GM12878 (cell line): ENCODE data around the gene RERGL. TPM values are rescaled to one million over a fixed set of nuclear protein-coding genes. Genes with fewer than 3 reads are reported as not detected.

Experiments
- ATAC-seq: fragments of 200-7000 bp; cut with Tn5 transposase; 3 replicates; pipeline ENCODE4 v1.9.1; 2020; ENCODE audit warnings: mild to moderate bottlenecking, moderate library complexity
- BruUV-seq: library from RNA; stranded (reverse); fragments of 400-500 nt; replicated peaks from 2 replicates; lab custom pipeline; 2021; lab: Mats Ljungman, UMichigan
- CTCF ChIA-PET: fragments of 300-600 bp; sonication (Branson Sonifier 250); formaldehyde crosslinking; extraction: SDS; loops from one replicate; lab custom pipeline; 2021; ENCODE audit warnings: inconsistent platforms; lab: Yijun Ruan, JAX
- POLR2A ChIA-PET: fragments of 350-600 bp; formaldehyde crosslinking; extraction: SDS; loops from one replicate; lab custom pipeline; 2021; ENCODE audit warnings: inconsistent platforms; lab: Charles Lee
- RAD21 ChIA-PET: fragments of 300-600 bp; sonication (Branson Sonifier 250); formaldehyde crosslinking; loops from one replicate; lab custom pipeline; 2023; ENCODE audit warnings: antibody characterized with exemption; ENCODE audit not compliant: unreplicated experiment; lab: Charles Lee
- SMC1A ChIA-PET: fragments of 300-600 bp; sonication (Branson Sonifier 250); formaldehyde crosslinking; loops from one replicate; lab custom pipeline; 2023; ENCODE audit not compliant: unreplicated experiment, uncharacterized antibody; lab: Charles Lee
- DNase-seq: peaks from one replicate; pipeline ENCODE4 v3.0.0-alpha.2; 2011; ENCODE audit warnings: low read depth, low spot score
- FAIRE-seq: peaks from 3 replicates; lab custom pipeline; 2011; peaks lifted over from hg19 to GRCh38; lab: Jason Lieb, UNC
- H2AFZ ChIP-seq: 2 replicates; pipeline ENCODE4 v1.6.0; 2011; ENCODE audit warnings: low read depth, low read length, control low read depth; ENCODE audit not compliant: control insufficient read depth
- H3K27ac ChIP-seq: 2 replicates; pipeline ENCODE4 v1.5.1; 2011; ENCODE audit warnings: control low read depth; ENCODE audit not compliant: control insufficient read depth, insufficient read depth
- H3K27me3 ChIP-seq, 2 experiments: replicated peaks in 1 of 2; 2 replicates each; pipeline versions ENCODE4 v1.6.0 to v1.6.1; 2011; ENCODE audit warnings: low read length in 1 of 2; ENCODE audit not compliant: control insufficient read depth in 2 of 2, insufficient read depth in 2 of 2
- H3K36me3 ChIP-seq, 2 experiments: 2 replicates each; pipeline ENCODE4 v1.5.1; 2011; ENCODE audit warnings: low read length in 1 of 2; ENCODE audit not compliant: control insufficient read depth in 2 of 2, insufficient read depth in 2 of 2
- H3K4me1 ChIP-seq: 2 replicates; pipeline ENCODE4 v1.6.1; 2011; ENCODE audit warnings: mild to moderate bottlenecking, low read length, moderate library complexity, mixed read lengths; ENCODE audit not compliant: control insufficient read depth, insufficient read depth
- H3K4me2 ChIP-seq: 2 replicates; pipeline ENCODE4 v1.6.0; 2011; ENCODE audit warnings: control low read depth; ENCODE audit not compliant: control insufficient read depth, insufficient read depth
- H3K4me3 ChIP-seq: fragments of 200-600 bp; sonication (generic); 2 replicates; pipeline ENCODE4 v1.5.1; 2016
- H3K79me2 ChIP-seq: 2 replicates; pipeline ENCODE4 v1.6.0; 2011; ENCODE audit warnings: low read length; ENCODE audit not compliant: control insufficient read depth, insufficient read depth
- H3K9ac ChIP-seq: 2 replicates; pipeline ENCODE4 v1.8.0; 2011; ENCODE audit warnings: low read length, control low read depth, mixed read lengths; ENCODE audit not compliant: control insufficient read depth, insufficient read depth
- H3K9me3 ChIP-seq: replicated peaks from 3 replicates; pipeline ENCODE4 v1.5.1; 2011; ENCODE audit warnings: mild to moderate bottlenecking, low read length; ENCODE audit not compliant: control insufficient read depth, insufficient read depth
- H4K20me1 ChIP-seq: 2 replicates; pipeline ENCODE4 v1.6.0; 2011; ENCODE audit not compliant: control insufficient read depth, insufficient read depth
- CBX5 ChIP-seq: sonication (generic); IDR thresholded peaks from 2 replicates; pipeline ENCODE4 v1.6.1; 2016; ENCODE audit warnings: low read depth, moderate library complexity, mild to moderate bottlenecking, inconsistent platforms
- GABPA ChIP-seq: IDR thresholded peaks from 2 replicates; pipeline ENCODE4 v1.6.1; 2014; ENCODE audit warnings: antibody characterized with exemption, low read depth, mild to moderate bottlenecking, inconsistent platforms
- RB1 ChIP-seq: fragments of 450-650 bp; formaldehyde crosslinking; IDR thresholded peaks from 2 replicates; pipeline ENCODE4 v1.6.1; 2017; ENCODE audit warnings: mild to moderate bottlenecking, borderline replicate concordance
- SIX5 ChIP-seq: IDR thresholded peaks from 2 replicates; pipeline ENCODE4 v1.6.1; 2011; ENCODE audit warnings: mild to moderate bottlenecking, low read depth, low read length, moderate library complexity; ENCODE audit not compliant: severe bottlenecking
- SMARCA5 ChIP-seq: fragments of 450-650 bp; IDR thresholded peaks from 2 replicates; pipeline ENCODE4 v1.6.1; 2017; ENCODE audit warnings: mild to moderate bottlenecking
- TCF7 ChIP-seq: IDR thresholded peaks from 2 replicates; pipeline ENCODE4 v1.6.1; 2014; ENCODE audit warnings: antibody characterized with exemption, borderline replicate concordance
- YY1 ChIP-seq: IDR thresholded peaks from 2 replicates; pipeline ENCODE4 v1.6.1; 2011; ENCODE audit warnings: low read depth, mild to moderate bottlenecking, low read length
- ZNF274 ChIP-seq: IDR thresholded peaks from one replicate; pipeline ENCODE4 v1.8.0; 2011; ENCODE audit not compliant: insufficient read length, insufficient read depth
- ZNF384 ChIP-seq: IDR thresholded peaks from 2 replicates; pipeline ENCODE4 v1.6.1; 2012; ENCODE audit warnings: low read depth, mild to moderate bottlenecking, low read length, improper control_type of control experiment, borderline replicate concordance
- ZNF592 ChIP-seq: fragments of 450-650 bp; IDR thresholded peaks from 2 replicates; pipeline ENCODE4 v1.6.1; 2017; ENCODE audit warnings: mild to moderate bottlenecking, moderate library complexity
- WGBS: methylation state at CpG from one replicate; pipeline ENCODE4 v1.1.6; 2016; ENCODE audit warnings: low lambda C conversion rate; ENCODE audit not compliant: insufficient replicate concordance, insufficient coverage; ENCODE audit errors: missing lambda C conversion rate; 5-methylcytosine and 5-hydroxymethylcytosine counted together
- in situ Hi-C: fragments of 300-500 bp; cut with MboI; formaldehyde crosslinking; loops from 9 replicates; pipeline ENCODE4 v1.14.3; 2018; ENCODE audit warnings: mixed read lengths
- intact Hi-C: fragments of 100-400 bp; cut with micrococcal nuclease; formaldehyde crosslinking; loops from one replicate; pipeline ENCODE4 v1.14.2; 2022; ENCODE audit not compliant: unreplicated experiment
- polyA plus RNA-seq, 11 experiments: library from polyadenylated mRNA; depleted of rRNA in 4 of 11; unstranded in 6 of 11; stranded (reverse) in 5 of 11; fragments of >200 nt; fragmentation: Nextera tagmentation in 4 of 11; fragmentation: Illumina TruSeq in 1 of 11; extraction: Ambion mirVana in 4 of 11; extraction: Trizol in 1 of 11; gene quantifications; 1 replicate in 1 of 11; 2 replicates in 10 of 11; pipeline versions ENCODE4 v1.2.1 to v1.2.3, GENCODE V29; 2011 to 2016; ENCODE audit warnings: inconsistent platforms in 2 of 11, missing spikeins in 2 of 11, low read depth in 1 of 11
- total RNA-seq, 4 experiments: library from RNA; depleted of rRNA in 3 of 4; stranded (reverse); fragments of >200 nt in 3 of 4; fragmentation: Illumina TruSeq in 1 of 4; extraction: Trizol in 1 of 4; gene quantifications; 2 replicates each; pipeline versions ENCODE4 v1.2.1 to v1.2.3, GENCODE V29; 2013 to 2021
- TF ChIP-seq, protein P1 (sequence below): fragments of 450-650 bp; IDR thresholded peaks from 2 replicates; pipeline ENCODE4 v1.6.1; 2016; ENCODE audit warnings: mild to moderate bottlenecking
- TF ChIP-seq, protein P2 (sequence below): fragments of 450-650 bp; formaldehyde crosslinking; IDR thresholded peaks from 2 replicates; pipeline ENCODE4 v1.5.0; 2022; ENCODE audit warnings: mild to moderate bottlenecking, missing genetic modification characterization
- TF ChIP-seq, protein P3 (sequence below): fragments of 450-650 bp; IDR thresholded peaks from 2 replicates; pipeline ENCODE4 v1.6.1; 2016; ENCODE audit warnings: mild to moderate bottlenecking
- TF ChIP-seq, protein P4 (sequence below): IDR thresholded peaks from 2 replicates; pipeline ENCODE4 v1.6.1; 2012; ENCODE audit warnings: low read depth, low read length, improper control_type of control experiment

Gene RERGL
- total and polyA plus RNA-seq, 10 of the 15 experiments (the other 5 are each of a cell fraction or from before 2014, with no cell fraction given), result 0.10 to 0.28 (median 0.14) TPM; not detected in 3

GRCh38 chr12:18057051-18057450, 32.9 kb downstream of the RERGL start:
- H3K79me2 ChIP-seq, result no peaks in the 10 kb centered on the region
- H2AFZ ChIP-seq, result no peak overlapping the region
- no peaks in the 10 kb centered on the region for H3K36me3 ChIP-seq
- WGBS, result 0% methylated on average over 1 of the region's 1 CpG
- intact Hi-C loops, result no loop called here
- POLR2A ChIA-PET, result no interaction called here
- H3K4me1 ChIP-seq, result no peaks in the 10 kb centered on the region
- FAIRE-seq, result no peak
- no TSS peak for BruUV-seq
- in situ Hi-C loops, result no loop called here
- ATAC-seq, result no peak
- no peaks in the 10 kb centered on the region for H3K9me3 ChIP-seq
- SMC1A ChIA-PET, result no interaction called here
- no peak overlapping the region for H3K9ac ChIP-seq
- no peak overlapping the region for H3K27ac ChIP-seq
- DNase-seq, result no peak
- H3K27me3 ChIP-seq, result no peaks in the 10 kb centered on the region
- no peak overlapping the region for H3K4me3 ChIP-seq
- RAD21 ChIA-PET, result no interaction called here
- H4K20me1 ChIP-seq, result no peaks in the 10 kb centered on the region
- CTCF ChIA-PET, result no interaction called here
- H3K4me2 ChIP-seq, result no peak overlapping the region
- TF ChIP-seq TCF7, result no peak
- TF ChIP-seq, protein P1, sequence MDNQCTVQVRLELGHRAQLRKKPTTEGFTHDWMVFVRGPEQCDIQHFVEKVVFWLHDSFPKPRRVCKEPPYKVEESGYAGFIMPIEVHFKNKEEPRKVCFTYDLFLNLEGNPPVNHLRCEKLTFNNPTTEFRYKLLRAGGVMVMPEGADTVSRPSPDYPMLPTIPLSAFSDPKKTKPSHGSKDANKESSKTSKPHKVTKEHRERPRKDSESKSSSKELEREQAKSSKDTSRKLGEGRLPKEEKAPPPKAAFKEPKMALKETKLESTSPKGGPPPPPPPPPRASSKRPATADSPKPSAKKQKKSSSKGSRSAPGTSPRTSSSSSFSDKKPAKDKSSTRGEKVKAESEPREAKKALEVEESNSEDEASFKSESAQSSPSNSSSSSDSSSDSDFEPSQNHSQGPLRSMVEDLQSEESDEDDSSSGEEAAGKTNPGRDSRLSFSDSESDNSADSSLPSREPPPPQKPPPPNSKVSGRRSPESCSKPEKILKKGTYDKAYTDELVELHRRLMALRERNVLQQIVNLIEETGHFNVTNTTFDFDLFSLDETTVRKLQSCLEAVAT, result no peak
- TF ChIP-seq, protein P2, sequence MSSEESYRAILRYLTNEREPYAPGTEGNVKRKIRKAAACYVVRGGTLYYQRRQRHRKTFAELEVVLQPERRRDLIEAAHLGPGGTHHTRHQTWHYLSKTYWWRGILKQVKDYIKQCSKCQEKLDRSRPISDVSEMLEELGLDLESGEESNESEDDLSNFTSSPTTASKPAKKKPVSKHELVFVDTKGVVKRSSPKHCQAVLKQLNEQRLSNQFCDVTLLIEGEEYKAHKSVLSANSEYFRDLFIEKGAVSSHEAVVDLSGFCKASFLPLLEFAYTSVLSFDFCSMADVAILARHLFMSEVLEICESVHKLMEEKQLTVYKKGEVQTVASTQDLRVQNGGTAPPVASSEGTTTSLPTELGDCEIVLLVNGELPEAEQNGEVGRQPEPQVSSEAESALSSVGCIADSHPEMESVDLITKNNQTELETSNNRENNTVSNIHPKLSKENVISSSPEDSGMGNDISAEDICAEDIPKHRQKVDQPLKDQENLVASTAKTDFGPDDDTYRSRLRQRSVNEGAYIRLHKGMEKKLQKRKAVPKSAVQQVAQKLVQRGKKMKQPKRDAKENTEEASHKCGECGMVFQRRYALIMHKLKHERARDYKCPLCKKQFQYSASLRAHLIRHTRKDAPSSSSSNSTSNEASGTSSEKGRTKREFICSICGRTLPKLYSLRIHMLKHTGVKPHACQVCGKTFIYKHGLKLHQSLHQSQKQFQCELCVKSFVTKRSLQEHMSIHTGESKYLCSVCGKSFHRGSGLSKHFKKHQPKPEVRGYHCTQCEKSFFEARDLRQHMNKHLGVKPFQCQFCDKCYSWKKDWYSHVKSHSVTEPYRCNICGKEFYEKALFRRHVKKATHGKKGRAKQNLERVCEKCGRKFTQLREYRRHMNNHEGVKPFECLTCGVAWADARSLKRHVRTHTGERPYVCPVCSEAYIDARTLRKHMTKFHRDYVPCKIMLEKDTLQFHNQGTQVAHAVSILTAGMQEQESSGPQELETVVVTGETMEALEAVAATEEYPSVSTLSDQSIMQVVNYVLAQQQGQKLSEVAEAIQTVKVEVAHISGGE (CRISPR knock-in tag), result no peak
- TF ChIP-seq CBX5, result no peak
- TF ChIP-seq RB1, result no peak
- TF ChIP-seq, protein P3, sequence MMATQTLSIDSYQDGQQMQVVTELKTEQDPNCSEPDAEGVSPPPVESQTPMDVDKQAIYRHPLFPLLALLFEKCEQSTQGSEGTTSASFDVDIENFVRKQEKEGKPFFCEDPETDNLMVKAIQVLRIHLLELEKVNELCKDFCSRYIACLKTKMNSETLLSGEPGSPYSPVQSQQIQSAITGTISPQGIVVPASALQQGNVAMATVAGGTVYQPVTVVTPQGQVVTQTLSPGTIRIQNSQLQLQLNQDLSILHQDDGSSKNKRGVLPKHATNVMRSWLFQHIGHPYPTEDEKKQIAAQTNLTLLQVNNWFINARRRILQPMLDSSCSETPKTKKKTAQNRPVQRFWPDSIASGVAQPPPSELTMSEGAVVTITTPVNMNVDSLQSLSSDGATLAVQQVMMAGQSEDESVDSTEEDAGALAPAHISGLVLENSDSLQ, result no peak
- no peak for TF ChIP-seq ZNF592
- no peak for TF ChIP-seq YY1
- no peak for TF ChIP-seq GABPA
- TF ChIP-seq SIX5, result no peak
- no peak for TF ChIP-seq SMARCA5
- TF ChIP-seq, protein P4, sequence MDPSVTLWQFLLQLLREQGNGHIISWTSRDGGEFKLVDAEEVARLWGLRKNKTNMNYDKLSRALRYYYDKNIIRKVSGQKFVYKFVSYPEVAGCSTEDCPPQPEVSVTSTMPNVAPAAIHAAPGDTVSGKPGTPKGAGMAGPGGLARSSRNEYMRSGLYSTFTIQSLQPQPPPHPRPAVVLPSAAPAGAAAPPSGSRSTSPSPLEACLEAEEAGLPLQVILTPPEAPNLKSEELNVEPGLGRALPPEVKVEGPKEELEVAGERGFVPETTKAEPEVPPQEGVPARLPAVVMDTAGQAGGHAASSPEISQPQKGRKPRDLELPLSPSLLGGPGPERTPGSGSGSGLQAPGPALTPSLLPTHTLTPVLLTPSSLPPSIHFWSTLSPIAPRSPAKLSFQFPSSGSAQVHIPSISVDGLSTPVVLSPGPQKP, result no peak
- TF ChIP-seq ZNF274, result no peak
- no peak for TF ChIP-seq ZNF384
